GM21619 (cell line): ENCODE results near the gene AMPD3.

Experiments used
- ATAC-seq: cut with Tn5 transposase; IDR thresholded peaks from one replicate; pipeline ENCODE4 v1.9.1; 2021; ENCODE audit not compliant: unreplicated experiment

AMPD3 gene

DNA sequence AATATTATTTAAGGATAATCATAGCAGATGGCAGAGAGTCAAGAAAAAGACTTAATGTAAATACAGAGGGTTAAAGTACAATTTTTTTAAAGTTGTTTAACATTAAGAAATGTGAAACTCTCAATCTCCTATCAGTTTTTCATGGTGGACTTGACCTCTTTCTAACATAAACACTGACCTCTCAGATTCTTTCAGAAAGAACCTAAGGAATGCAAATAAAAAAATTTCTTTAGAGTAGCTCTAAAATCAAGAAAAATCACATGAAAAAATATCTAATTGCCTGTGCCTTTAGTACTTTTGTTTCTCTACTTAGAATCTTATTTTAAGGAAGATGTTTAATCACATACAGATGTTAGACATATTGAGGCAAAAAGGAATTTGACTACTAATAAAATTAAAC lies 73.1 kb downstream of the AMPD3 start:
- ATAC-seq = no peak

DNA sequence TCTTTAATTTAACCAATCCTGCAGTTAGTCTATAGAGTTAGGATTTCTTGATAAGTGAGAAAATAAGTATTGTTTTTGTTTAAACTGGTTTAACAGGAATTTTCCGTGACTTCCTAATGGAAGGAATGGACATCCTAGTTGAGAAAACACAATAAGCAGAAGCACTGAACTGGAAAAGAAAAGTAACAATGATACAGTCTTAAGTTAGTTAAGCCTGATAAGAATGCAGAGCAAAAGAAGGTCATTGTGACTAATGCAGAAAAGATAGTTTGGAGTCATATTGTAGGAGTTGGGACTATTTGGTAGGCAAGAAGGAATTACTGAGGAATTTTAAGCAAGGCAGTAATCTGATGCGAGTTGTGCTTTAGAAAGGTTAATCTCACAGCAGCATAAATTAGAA lies 74.2 kb downstream of the AMPD3 start:
- no peak for ATAC-seq

DNA sequence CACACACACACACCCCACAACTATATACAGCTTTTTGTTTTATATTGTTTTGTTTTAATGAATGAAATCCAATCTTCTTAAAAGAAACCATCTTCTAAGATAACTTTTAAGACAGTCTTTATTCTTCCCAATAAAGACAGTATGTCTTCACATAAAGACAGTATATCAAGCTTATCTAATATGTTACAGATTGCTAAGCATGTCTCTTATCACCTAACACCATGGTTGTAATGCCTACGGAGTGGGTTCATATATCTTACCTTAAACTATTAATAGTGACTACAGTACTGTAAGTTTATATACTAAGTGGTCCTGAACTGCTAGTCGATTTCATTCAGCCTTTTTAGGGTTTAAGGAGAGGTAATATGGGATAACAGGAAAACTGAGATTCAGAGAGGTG lies 77.5 kb downstream of the AMPD3 start:
- no peak for ATAC-seq

DNA sequence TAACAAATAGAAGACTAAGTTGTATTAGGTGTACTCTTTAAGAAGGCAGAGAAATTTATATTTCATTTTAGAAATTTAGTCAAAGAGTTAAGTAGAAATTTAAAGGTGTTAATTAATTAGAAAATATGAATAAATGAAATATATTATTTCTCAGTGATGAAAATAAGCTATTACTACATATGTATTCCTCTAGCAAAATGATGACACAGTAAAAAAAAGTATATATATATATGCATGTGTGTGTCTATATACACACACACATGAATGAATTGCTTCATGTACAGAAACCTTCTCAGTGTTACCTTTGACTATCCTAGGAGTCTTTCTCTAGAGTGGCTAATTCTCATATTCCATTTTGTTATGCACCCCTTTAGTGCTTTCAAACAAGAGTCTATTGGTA lies 78.3 kb downstream of the AMPD3 start:
- no peak for ATAC-seq

DNA sequence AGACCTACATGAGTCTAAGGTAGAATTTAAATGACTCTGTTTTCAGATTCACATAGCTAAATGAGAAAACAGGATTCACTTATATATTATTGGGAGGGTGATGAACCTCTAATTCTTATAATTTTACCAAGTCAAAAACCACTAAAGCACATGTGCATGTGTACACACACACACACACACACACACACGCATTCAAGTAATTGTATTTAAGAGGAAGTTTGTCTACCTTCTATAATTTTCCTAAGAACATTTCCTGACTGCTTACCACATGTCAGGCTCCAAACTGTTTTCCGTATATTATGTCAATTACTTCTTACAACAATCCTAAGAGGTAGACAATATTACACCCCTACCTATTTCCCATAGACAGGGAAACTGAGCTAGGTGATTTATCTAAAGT lies 79.3 kb downstream of the AMPD3 start:
- ATAC-seq = no peak

DNA sequence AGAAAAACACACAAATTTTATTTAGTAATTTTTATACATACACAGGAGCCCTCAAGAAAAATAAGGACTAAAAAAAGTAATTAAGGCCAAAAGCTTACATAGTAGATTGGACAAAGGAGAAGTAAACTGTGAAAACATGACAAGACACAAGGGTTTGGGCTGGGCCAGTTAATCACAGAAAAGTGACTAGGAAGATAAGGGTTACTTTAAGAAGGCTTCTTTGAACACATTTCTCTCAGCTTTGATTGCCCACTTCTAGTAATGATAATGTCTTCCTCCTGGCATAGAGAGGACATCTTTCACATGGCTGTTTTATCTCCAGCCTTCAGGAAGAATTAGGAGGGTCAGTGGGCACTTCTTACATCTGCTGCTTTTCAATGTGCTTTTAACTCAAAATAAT lies 82.5 kb downstream of the AMPD3 start:
- ATAC-seq = no peak

DNA sequence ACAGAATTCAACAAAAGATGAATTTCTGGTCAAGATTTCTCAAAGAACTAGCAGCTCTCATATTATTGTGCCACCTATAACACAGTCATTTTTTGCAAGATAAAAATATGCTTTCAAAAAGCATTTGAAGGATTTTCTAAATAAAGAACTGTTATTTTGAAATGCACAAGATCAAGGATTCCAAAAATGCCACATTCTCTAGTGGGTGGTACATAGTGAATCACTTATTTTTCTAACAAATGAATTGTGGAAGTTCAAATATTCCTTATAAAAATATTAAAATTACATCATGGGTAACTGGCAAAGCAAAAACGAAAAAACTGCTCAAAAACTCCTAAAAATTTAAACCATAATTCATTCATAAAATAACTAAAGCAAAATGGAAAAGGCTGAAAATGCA lies 83.9 kb downstream of the AMPD3 start:
- no peak for ATAC-seq

DNA sequence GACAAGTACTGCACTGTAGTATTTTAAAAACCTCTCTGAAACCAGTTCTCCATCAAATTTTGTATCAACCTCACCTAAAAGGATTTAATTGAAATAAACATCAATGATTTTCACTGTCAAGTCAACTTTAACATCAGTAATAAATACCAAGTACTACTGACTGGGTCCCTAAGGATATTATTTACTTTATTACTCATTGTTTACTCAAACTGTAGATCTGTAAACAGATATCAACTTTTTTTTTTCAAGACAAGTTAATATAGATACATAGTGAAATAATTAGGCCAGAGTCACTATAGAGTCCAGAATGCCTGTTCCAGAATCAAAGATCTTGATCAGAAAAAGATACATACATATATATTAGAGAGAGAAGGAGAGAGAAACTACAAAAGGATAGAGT lies 84.3 kb downstream of the AMPD3 start:
- no peak for ATAC-seq

DNA sequence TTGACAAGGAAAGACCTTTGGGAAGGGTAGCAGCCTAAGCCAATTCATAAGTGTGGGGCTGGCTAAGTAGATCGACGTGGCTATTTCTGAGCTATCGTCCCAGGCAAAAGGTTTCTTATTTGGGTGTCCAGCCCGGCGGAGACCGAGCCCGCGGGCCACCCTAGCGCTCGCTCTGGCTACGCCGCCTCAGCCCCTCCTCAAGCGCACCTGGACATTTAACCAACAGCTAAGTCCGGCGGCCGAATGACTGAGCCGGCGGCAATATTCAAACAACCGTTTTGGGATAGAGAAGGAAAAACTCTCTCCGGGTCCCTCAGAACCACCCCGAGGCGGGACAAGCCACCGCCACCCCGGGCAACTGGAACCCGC lies 85.5 kb downstream of the AMPD3 start:
- peak; percentile 18 for ATAC-seq

DNA sequence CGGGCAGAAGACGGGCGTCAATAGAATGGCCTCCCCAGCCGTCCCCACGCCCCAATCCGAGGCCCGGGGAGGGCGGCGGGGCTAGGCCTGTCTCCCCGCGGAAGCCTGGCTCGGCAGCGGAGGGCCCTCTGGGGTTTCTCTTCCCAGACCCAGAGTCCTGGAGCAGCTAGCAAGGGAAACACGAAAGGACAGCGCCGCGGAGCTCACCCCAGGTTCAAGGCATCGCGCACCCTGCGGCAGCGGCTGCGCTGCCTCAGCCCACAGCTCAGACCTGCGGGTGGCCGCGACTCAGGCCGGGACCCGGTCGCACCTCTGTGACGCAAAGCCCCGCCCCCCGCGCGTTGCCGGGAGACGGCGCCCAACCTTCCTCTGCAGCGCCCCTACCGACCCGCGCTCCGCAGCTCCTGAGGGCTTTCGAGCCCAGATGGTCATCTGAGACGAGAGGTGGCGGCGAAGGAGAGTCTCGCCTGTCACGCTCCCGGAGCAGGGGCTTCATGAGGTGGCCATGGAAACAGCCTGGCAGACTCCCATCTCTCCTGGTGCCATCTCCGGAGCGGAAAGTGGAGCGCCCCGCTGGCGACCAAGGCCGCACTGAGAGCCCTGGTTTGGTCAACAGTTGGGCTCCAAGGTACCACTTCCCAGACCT lies 86.0 kb downstream of the AMPD3 start, which contains the start of gene RNF141:
Gene RNF141, minus strand, starts transcription at position 273 of the 646 bp plus-strand sequence. CDS start 7,029 bp downstream, outside the sequence.
- ATAC-seq = peak; percentile 97

DNA sequence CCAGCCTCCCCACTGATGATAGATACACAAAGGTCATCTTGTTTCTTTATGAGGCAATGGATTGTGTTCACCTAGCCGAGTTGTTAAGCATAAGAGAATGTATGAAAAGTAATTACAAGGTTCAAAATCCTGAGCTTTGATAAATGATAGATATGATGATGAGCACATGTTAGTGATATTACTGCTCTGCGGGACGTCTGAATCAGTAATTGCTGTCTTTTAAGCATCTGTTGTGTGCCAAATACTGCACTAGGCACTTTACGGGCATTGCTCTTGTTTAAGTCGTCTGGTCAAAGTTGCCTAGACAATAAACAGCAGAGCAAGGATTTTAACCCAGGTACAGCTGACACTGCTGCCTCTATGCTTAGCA lies 86.5 kb downstream of the AMPD3 start:
- ATAC-seq = no peak

DNA sequence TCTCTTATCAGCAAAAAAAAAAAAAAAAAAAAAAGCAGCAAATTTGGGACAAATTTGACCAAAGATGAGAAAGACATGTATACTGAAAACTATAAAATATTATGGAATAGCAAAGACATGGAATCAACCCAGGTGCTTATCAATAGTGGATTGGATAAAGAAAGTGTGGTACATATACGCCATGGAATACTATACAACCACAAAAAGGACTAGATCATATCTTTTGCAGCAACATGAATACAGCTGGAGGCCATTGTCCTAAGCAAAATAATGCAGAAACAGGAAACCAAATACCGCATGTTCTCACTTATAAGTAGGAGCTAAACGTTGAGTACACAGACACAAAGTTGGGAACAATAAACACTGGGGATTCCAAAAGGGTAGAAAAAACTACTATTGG lies 87.7 kb downstream of the AMPD3 start:
- no peak for ATAC-seq

DNA sequence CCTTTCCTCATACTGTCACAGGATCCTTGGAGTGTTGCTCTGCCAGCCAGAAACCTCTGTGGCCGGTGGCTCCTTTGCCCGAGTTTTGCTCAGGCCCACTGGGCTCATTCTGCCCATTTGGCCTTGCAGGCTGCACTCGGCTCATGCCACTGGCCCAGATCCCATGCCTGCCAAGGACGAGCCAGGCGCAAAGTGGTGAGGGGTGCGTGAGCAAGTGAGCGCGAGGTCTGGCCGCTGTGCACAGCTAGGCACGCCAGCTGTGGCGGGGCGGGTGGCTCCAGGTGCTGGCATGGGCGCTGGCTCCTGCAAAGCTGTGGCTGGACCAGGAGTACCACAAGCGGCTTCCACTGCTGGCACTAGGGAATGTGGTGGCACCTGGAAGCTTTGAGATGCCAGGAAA lies 88.7 kb downstream of the AMPD3 start:
- ATAC-seq = no peak

DNA sequence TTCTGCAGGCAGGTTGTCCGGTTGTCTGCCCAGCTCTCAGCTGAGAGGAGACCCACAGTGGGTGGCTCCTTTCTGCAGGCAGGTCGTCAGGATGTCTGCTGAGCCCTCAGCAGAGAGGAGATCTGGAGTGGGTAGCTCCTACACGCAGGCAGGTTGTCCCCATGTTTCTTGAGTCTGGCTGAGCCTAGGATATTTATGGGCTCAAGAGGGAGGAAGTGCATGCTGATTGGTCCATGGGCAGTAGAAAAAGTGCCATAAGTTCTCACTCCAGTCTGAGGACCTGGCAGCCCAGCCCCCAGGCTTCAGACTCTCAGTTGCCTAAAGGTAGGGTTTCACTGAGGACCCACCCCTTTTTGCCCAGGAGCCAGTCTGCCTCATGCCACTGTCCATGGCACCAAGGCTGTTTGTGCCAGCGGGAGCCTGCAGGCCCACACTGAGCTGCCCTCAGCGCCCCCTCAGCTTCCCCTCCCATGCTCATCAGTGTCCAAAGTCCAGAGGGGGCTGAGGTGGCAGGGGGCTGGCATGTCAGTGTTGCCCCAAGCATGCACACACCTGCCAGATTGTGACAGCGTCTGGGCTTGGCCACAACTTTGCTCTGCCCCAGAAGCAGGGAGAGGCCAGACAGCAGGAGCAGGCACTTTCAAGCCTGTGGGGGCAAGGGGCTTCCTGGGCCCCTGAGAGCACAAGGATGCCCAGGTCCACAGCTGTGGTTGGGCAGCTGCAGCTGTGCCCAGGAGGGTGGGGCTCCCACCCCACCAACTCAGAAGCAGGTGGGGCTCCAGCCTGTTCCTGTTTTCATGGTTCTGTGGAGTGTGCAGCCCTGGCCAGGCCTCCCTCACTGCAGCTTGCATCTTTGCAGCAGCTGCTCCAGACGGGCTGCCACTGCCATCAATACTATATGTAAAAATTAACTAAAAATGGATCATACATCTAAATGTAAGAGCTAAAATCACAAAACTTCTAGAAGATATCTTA lies 89.7 kb downstream of the AMPD3 start:
- no peak for ATAC-seq

DNA sequence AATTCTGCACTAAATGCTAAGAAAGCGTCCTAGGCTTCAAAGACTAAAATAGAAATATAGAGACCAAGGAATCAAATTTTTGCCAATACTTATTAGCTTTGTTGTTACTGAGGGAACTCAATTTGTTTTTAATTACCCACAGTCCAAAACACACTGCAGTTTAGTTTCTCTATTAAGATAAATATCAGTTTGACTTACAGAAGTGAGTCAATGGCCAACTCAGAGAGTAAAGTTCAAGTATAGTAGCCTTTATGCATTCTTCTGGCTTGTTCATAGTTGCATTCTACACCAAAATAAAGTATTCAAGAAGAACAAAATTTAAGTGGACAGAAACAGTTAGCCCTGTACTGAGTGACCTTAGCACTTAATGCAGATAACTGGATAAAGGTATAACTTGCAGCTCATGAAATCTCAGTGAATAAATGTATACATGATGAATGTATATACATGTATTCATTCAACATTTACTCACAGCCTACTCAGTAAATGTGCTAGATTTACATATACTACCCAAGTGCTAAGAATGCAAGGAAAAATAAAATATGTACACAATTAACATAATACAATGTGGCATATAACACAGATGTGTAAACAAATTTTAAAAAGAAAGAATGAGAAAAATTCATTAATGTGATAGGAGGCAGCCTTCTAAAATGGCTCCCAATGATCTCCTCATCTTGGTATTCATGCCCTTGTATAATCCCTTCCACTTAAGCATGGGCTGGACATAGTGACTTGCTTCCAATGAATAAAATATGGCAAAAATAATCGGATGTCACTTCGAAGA lies 95.6 kb downstream of the AMPD3 start:
- no peak for ATAC-seq

DNA sequence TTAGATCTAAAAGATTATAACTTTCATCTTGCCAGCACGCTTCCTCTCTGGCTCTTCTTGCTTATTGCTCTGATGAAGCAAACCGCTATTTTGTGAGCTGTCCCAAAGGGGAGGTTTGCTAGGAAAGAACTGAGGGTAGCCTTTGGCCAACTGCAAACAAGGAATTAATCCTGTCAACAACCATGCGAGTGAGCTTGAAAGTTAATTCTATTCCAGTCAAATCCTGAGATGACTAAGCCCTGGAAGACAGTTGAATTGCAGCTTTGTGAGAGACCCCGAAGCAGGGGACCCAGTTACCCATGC lies 96.2 kb downstream of the AMPD3 start:
- no peak for ATAC-seq

DNA sequence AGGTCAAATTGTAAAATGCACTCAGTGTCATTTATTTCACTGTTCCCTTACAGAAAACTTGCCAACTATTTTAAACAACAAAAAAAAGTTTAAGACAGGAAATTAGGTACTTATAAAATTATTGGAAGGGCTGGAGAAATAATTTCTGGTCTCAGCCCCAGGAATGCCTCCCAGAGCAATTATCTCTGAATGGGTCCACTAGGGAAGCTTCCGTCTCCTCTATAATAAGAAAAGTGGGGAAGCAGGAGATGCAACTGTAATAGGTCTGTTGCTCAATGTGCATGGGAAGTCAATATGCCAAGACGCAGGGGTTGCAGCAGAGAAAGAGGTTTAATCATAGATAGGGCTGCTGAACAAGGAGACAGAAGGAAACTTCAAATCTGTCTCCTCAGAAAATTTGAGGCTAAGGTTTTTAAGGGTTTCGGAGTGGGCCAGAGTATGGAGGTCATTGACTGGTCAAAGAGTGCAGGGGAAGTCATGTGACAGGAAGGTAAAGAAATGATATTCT lies 96.8 kb downstream of the AMPD3 start:
- no peak for ATAC-seq

DNA sequence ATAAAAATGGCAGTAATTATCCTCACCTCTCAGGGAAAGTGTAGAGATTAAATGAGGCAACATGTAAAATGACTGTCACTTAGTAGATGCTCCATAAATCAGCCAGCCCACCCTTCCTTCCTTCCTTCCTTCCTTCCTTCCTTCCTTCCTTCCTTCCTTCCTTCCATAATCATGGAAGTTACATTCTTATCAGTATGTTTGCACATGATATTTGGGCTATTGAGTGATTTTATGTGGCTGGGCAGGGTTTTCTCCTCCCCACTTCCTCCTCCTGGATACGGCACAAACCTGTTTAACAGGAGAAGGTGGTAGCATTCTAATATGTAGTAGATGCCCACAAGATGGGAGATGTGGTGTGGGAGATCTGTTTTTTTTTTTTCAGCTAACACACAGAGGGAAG lies 101.5 kb downstream of the AMPD3 start:
- ATAC-seq = no peak
